Measurements from ENCODE around the gene PPFIBP2.

PPFIBP2 gene

GRCh38 chr11:7628660-7629059, 114.9 kb downstream of the PPFIBP2 start:
- TF ChIP-seq POU6F1 (CRISPR knock-in tag; IDR thresholded peaks at IDR 0.05; ENCODE audit: borderline replicate concordance, low read depth) (no peak), PATZ1 (CRISPR knock-in tag; IDR thresholded peaks at IDR 0.05; ENCODE audit: borderline replicate concordance) (no peak), ESRRG (CRISPR knock-in tag; IDR thresholded peaks at IDR 0.05) (no peak), TOX (CRISPR knock-in tag; IDR thresholded peaks at IDR 0.05; ENCODE audit: borderline replicate concordance) (no peak), TCF4 (CRISPR knock-in tag; IDR thresholded peaks at IDR 0.05; ENCODE audit: borderline replicate concordance) (no peak)
- ATAC-seq = no peak

- no peak for TF ChIP-seq CSDC2 (CRISPR knock-in tag; IDR thresholded peaks at IDR 0.05)
- TF ChIP-seq PATZ1 (CRISPR knock-in tag; IDR thresholded peaks at IDR 0.05; ENCODE audit: borderline replicate concordance) = no peak
- no peak for TF ChIP-seq ZC3H10 (CRISPR knock-in tag; IDR thresholded peaks at IDR 0.05)
- no peak for TF ChIP-seq ARNTL (CRISPR knock-in tag; IDR thresholded peaks at IDR 0.05; ENCODE audit: borderline replicate concordance, low read depth)
- TF ChIP-seq ESRRG (CRISPR knock-in tag; IDR thresholded peaks at IDR 0.05) = no peak
- no peak for TF ChIP-seq POU6F1 (CRISPR knock-in tag; IDR thresholded peaks at IDR 0.05; ENCODE audit: borderline replicate concordance, low read depth)
- TF ChIP-seq ZNF70 (CRISPR knock-in tag; IDR thresholded peaks at IDR 0.05) = no peak
- TF ChIP-seq ZFP3 (CRISPR knock-in tag; IDR thresholded peaks at IDR 0.05) = no peak
- TF ChIP-seq CREB5 (CRISPR knock-in tag; IDR thresholded peaks at IDR 0.05; ENCODE audit: low read depth) = no peak
- ATAC-seq = peak; percentile 61
Observed at GRCh38 chr11:7630002-7630401, 116.2 kb downstream of the PPFIBP2 start.

GRCh38 chr11:7632211-7632610, 118.4 kb downstream of the PPFIBP2 start:
- TF ChIP-seq POU6F1 (CRISPR knock-in tag; IDR thresholded peaks at IDR 0.05; ENCODE audit: borderline replicate concordance, low read depth) (no peak), CSRNP3 (CRISPR knock-in tag; IDR thresholded peaks at IDR 0.05) (no peak), ZNF8 (CRISPR knock-in tag; IDR thresholded peaks at IDR 0.05) (no peak), BACH2 (CRISPR knock-in tag; IDR thresholded peaks at IDR 0.05; ENCODE audit: borderline replicate concordance) (no peak), ZFP3 (CRISPR knock-in tag; IDR thresholded peaks at IDR 0.05) (no peak), CSDC2 (CRISPR knock-in tag; IDR thresholded peaks at IDR 0.05) (no peak), ARNTL (CRISPR knock-in tag; IDR thresholded peaks at IDR 0.05; ENCODE audit: borderline replicate concordance, low read depth) (no peak), OSR1 (CRISPR knock-in tag; IDR thresholded peaks at IDR 0.05) (no peak), GLIS3 (CRISPR knock-in tag; IDR thresholded peaks at IDR 0.05) (no peak), CREB5 (CRISPR knock-in tag; IDR thresholded peaks at IDR 0.05; ENCODE audit: low read depth) (no peak), PPARA (CRISPR knock-in tag; IDR thresholded peaks at IDR 0.05; ENCODE audit: borderline replicate concordance) (no peak), TSHZ2 (CRISPR knock-in tag; IDR thresholded peaks at IDR 0.05) (no peak), ISL1 (CRISPR knock-in tag; IDR thresholded peaks at IDR 0.05) (no peak), SNAI2 (CRISPR knock-in tag; IDR thresholded peaks at IDR 0.05) (no peak), ZNF565 (CRISPR knock-in tag; conservative IDR thresholded peaks at IDR 0.05; ENCODE audit: low read depth) (no peak), ZC3H10 (CRISPR knock-in tag; IDR thresholded peaks at IDR 0.05) (no peak), TOX (CRISPR knock-in tag; IDR thresholded peaks at IDR 0.05; ENCODE audit: borderline replicate concordance) (no peak)
- no peak for ATAC-seq

Measured in SK-N-SH treated with all-trans-retinoic acid at 6 μM for 48 hours (cell line).